GM23338 (cell line): ENCODE measurements around the gene ARPC1A. TPM values are rescaled to one million over a fixed set of nuclear protein-coding genes. Genes with fewer than 3 reads are reported as not detected.

Experiments
- ATAC-seq: fragments of 200-7000 bp; cut with Tn5 transposase; 3 replicates; pipeline ENCODE4 v1.9.1; 2020
- DNase-seq: peaks from one replicate; pipeline ENCODE4 v3.0.0-alpha.2; 2015; ENCODE audit warnings: low spot score
- H2AFZ ChIP-seq: fragments of 200-600 bp; sonication (generic); 2 replicates; pipeline ENCODE4 v1.8.0; 2016; ENCODE audit warnings: antibody characterized with exemption, mild to moderate bottlenecking, moderate library complexity
- H3F3A ChIP-seq: fragments of 200-600 bp; sonication (generic); replicated peaks from 2 replicates; pipeline ENCODE4 v1.8.0; 2017; ENCODE audit warnings: antibody characterized with exemption, mixed run types, low read depth
- H3K27ac ChIP-seq: fragments of 200-600 bp; sonication (generic); 2 replicates; pipeline ENCODE4 v1.6.1; 2016; ENCODE audit warnings: low read depth
- H3K27me3 ChIP-seq: fragments of 200-600 bp; sonication (generic); 2 replicates; pipeline ENCODE4 v1.8.0; 2016; ENCODE audit warnings: mild to moderate bottlenecking, mixed run types, moderate library complexity; ENCODE audit not compliant: insufficient read depth
- H3K36me3 ChIP-seq: fragments of 200-600 bp; sonication (generic); 2 replicates; pipeline ENCODE4 v1.8.0; 2016; ENCODE audit warnings: mild to moderate bottlenecking; ENCODE audit not compliant: insufficient read depth
- H3K4me1 ChIP-seq: fragments of 200-600 bp; sonication (generic); 2 replicates; pipeline ENCODE4 v1.8.0; 2016; ENCODE audit warnings: mild to moderate bottlenecking, moderate library complexity; ENCODE audit not compliant: insufficient read depth
- H3K4me2 ChIP-seq: fragments of 200-600 bp; sonication (generic); 2 replicates; pipeline ENCODE4 v1.7.1; 2017; ENCODE audit warnings: mixed run types
- H3K4me3 ChIP-seq: fragments of 200-600 bp; sonication (generic); 2 replicates; pipeline ENCODE4 v1.6.1; 2016; ENCODE audit warnings: mixed run types
- H3K79me2 ChIP-seq: fragments of 200-600 bp; sonication (generic); replicated peaks from 2 replicates; pipeline ENCODE4 v1.8.0; 2017; ENCODE audit warnings: mild to moderate bottlenecking; ENCODE audit not compliant: insufficient read depth
- H3K9me2 ChIP-seq: fragments of 200-600 bp; sonication (generic); 2 replicates; pipeline ENCODE4 v1.8.0; 2017; ENCODE audit not compliant: insufficient read depth
- H4K20me1 ChIP-seq: fragments of 200-600 bp; sonication (generic); replicated peaks from 2 replicates; pipeline ENCODE4 v1.8.0; 2017; ENCODE audit warnings: mild to moderate bottlenecking; ENCODE audit not compliant: insufficient read depth
- H3K27ac Mint-ChIP-seq: 2 replicates; pipeline ENCODE4 v1.8.0; 2020; ENCODE audit warnings: inconsistent platforms, mild to moderate bottlenecking, moderate library complexity, mixed read lengths
- H3K27me3 Mint-ChIP-seq: 3 replicates; pipeline ENCODE4 v1.8.0; 2022; ENCODE audit warnings: low read depth, mild to moderate bottlenecking, moderate library complexity, mixed read lengths, inconsistent platforms; ENCODE audit not compliant: insufficient read depth, poor library complexity
- H3K36me3 Mint-ChIP-seq: 3 replicates; pipeline ENCODE4 v1.8.0; 2021; ENCODE audit warnings: low read depth, mild to moderate bottlenecking, inconsistent platforms, moderate library complexity, mixed read lengths
- H3K4me1 Mint-ChIP-seq: 3 replicates; pipeline ENCODE4 v1.8.0; 2020; ENCODE audit warnings: mild to moderate bottlenecking, inconsistent platforms, mixed read lengths
- H3K4me3 Mint-ChIP-seq: 3 replicates; pipeline ENCODE4 v1.8.0; 2021; ENCODE audit warnings: moderate library complexity, mild to moderate bottlenecking, inconsistent platforms, mixed read lengths
- H3K9me3 Mint-ChIP-seq: 3 replicates; pipeline ENCODE4 v1.8.0; 2020; ENCODE audit warnings: moderate library complexity, mild to moderate bottlenecking, inconsistent platforms, mixed read lengths
- EZH2 ChIP-seq: fragments of 200-600 bp; sonication (generic); IDR thresholded peaks from one replicate; pipeline ENCODE4 v1.8.0; 2017; ENCODE audit warnings: antibody characterized with exemption, mild to moderate bottlenecking, low read depth; ENCODE audit not compliant: unreplicated experiment
- JUNB ChIP-seq: IDR thresholded peaks from one replicate; pipeline ENCODE4 v1.6.1; 2016; ENCODE audit warnings: antibody characterized with exemption; ENCODE audit not compliant: unreplicated experiment
- NANOG ChIP-seq: IDR thresholded peaks from 2 replicates; pipeline ENCODE4 v1.6.1; 2016; ENCODE audit warnings: antibody characterized with exemption, borderline replicate concordance
- STAT1 ChIP-seq: IDR thresholded peaks from one replicate; pipeline ENCODE4 v1.6.1; 2016; ENCODE audit warnings: antibody characterized with exemption; ENCODE audit not compliant: unreplicated experiment
- ZNF114 ChIP-seq: fragments of 250-450 bp; sonication (Bioruptor Pico); IDR thresholded peaks from 2 replicates; pipeline ENCODE4 v1.5.0; 2020; ENCODE audit warnings: mild to moderate bottlenecking, moderate library complexity
- ZNF462 ChIP-seq: fragments of 250-450 bp; sonication (Bioruptor Pico); IDR thresholded peaks from 2 replicates; pipeline ENCODE4 v1.5.0; 2020; ENCODE audit warnings: mild to moderate bottlenecking, moderate library complexity
- polyA plus RNA-seq: library from polyadenylated mRNA; unstranded; fragments of >200 nt; fragmentation: Nextera tagmentation; extraction: Ambion mirVana; gene quantifications from 2 replicates; pipeline ENCODE4 v1.2.1, GENCODE V29; 2016
- total RNA-seq: library from RNA; depleted of rRNA; stranded (reverse); fragments of >200 nt; shearing (Covaris generic); gene quantifications from 2 replicates; pipeline ENCODE4 v1.2.3, GENCODE V29; 2014

ARPC1A gene
- total and polyA plus RNA-seq, 2 experiments from 2014 or later: 108 to 210 TPM

GRCh38 chr7:99402854-99403253 is 77.2 kb downstream of the ARPC1A start:
- DNase-seq: no peak
- H3K27ac ChIP-seq: no peak overlapping the region
- ATAC-seq: no peak
- Mint-ChIP-seq H3K4me3 (no peak overlapping the region; the same call in 2 of the 3 replicates), H3K4me1 (peaks cover 15% of the 10 kb centered on the region), H3K27ac (no peak overlapping the region), H3K36me3 (peaks cover 72% of the 10 kb centered on the region), H3K9me3 (no peaks in the 10 kb centered on the region), H3K27me3 (peaks cover 21% of the 10 kb centered on the region)
- peaks cover 30% of the 10 kb centered on the region for H3K36me3 ChIP-seq
- peaks cover 25% of the 10 kb centered on the region for H3F3A ChIP-seq
- H3K79me2 ChIP-seq: peaks cover 48% of the 10 kb centered on the region
- TF ChIP-seq ZNF462: no peak
- TF ChIP-seq JUNB: no peak
- no peak for TF ChIP-seq ZNF114 (CRISPR knock-in tag)
- TF ChIP-seq NANOG: no peak
- H4K20me1 ChIP-seq: peaks cover 38% of the 10 kb centered on the region
- H3K4me2 ChIP-seq: no peak overlapping the region
- H3K4me1 ChIP-seq: peaks cover 16% of the 10 kb centered on the region
- H3K27me3 ChIP-seq: no peaks in the 10 kb centered on the region
- no peak overlapping the region for H3K4me3 ChIP-seq
- H3K9me2 ChIP-seq: no peaks in the 10 kb centered on the region
- H2AFZ ChIP-seq: no peak overlapping the region

GRCh38 chr7:99403764-99404163 is 78.1 kb downstream of the ARPC1A start:
- Mint-ChIP-seq H3K27me3 (peaks cover 15% of the 10 kb centered on the region), H3K4me3 (no peak overlapping the region), H3K36me3 (peaks cover 64% of the 10 kb centered on the region), H3K27ac (no peak overlapping the region), H3K9me3 (no peaks in the 10 kb centered on the region), H3K4me1 (peaks cover 14% of the 10 kb centered on the region)
- Histone ChIP-seq H2AFZ (no peak overlapping the region), H3K9me2 (no peaks in the 10 kb centered on the region), H3K36me3 (peaks cover 28% of the 10 kb centered on the region), H3K4me1 (peaks cover 16% of the 10 kb centered on the region), H3K4me2 (no peak overlapping the region), H3F3A (peaks cover 23% of the 10 kb centered on the region), H4K20me1 (peaks cover 35% of the 10 kb centered on the region), H3K79me2 (peaks cover 52% of the 10 kb centered on the region), H3K27ac (no peak overlapping the region), H3K4me3 (no peak overlapping the region), H3K27me3 (no peaks in the 10 kb centered on the region)
- TF ChIP-seq JUNB: no peak
- no peak for TF ChIP-seq EZH2
- no peak for TF ChIP-seq STAT1
- ATAC-seq (no peak), DNase-seq (no peak)
